ENCODE data around the gene CYB5R4. TPM values are rescaled to one million over a fixed set of nuclear protein-coding genes. Genes with fewer than 3 reads are reported as not detected.

Gene CYB5R4
- polyA plus RNA-seq, 1 of the 3 experiments (the other 2 are of a cell fraction) = 3.3 TPM

GRCh38 chr6:83901624-83902023 lies 42.1 kb downstream of the CYB5R4 start:
- no peaks in the 10 kb centered on the region for H3K36me3 ChIP-seq (replicated peaks in 1 of 2; ENCODE audit: control insufficient read depth in 1 of 2, insufficient read depth in 2 of 2, low read length in 1 of 2)
- H3K9me3 ChIP-seq = no peaks in the 10 kb centered on the region; the same call in 1 of the 2 replicates
- no peaks in the 10 kb centered on the region for H3K27me3 ChIP-seq (ENCODE audit: insufficient read depth)
- peaks cover 40% of the 10 kb centered on the region for H3K79me2 ChIP-seq (ENCODE audit: insufficient read depth)
- no peak overlapping the region for H3K9ac ChIP-seq
- H3K9me2 ChIP-seq = no peaks in the 10 kb centered on the region
- no peak overlapping the region for H3K4me3 ChIP-seq (ENCODE audit: low read depth in 2 of 2, low read length in 1 of 2)
- WGBS (ENCODE audit: low lambda C conversion rate) = 75% methylated on average over 1 of the region's 1 CpG
- no peak overlapping the region for H3K4me2 ChIP-seq
- ChIA-PET POLR2A (no interaction called here), CTCF (no interaction called here)
- no peaks in the 10 kb centered on the region for H3K4me1 ChIP-seq (ENCODE audit: control insufficient read depth in 1 of 2, insufficient read depth in 2 of 2, low read depth in 1 of 2, low read length in 1 of 2)
- H3F3A ChIP-seq (replicated peaks; ENCODE audit: insufficient read depth) = no peaks in the 10 kb centered on the region
- no peaks in the 10 kb centered on the region for H4K20me1 ChIP-seq (ENCODE audit: insufficient read depth)
- no peak for DNase-seq
- TF ChIP-seq GABPA (IDR thresholded peaks at IDR 0.05; ENCODE audit: low read depth) (no peak), NRF1 (IDR thresholded peaks at IDR 0.05; ENCODE audit: low read depth, low read length) (no peak), TAF1 (IDR thresholded peaks at IDR 0.05; ENCODE audit: borderline replicate concordance, low read depth, low read length) (no peak), TEAD4 (IDR thresholded peaks at IDR 0.05; ENCODE audit: borderline replicate concordance, insufficient read depth) (no peak)
- no peak overlapping the region for H3K27ac ChIP-seq (ENCODE audit: low read depth in 2 of 2, low read length in 1 of 2)
- H2AFZ ChIP-seq (ENCODE audit: low read depth) = no peak overlapping the region

- Histone ChIP-seq H3K4me3 (ENCODE audit: low read depth in 2 of 2, low read length in 1 of 2) (no peak overlapping the region), H4K20me1 (ENCODE audit: insufficient read depth) (no peaks in the 10 kb centered on the region), H3K27ac (ENCODE audit: low read depth in 2 of 2, low read length in 1 of 2) (no peak overlapping the region), H3F3A (replicated peaks; ENCODE audit: insufficient read depth) (peaks cover 4% of the 10 kb centered on the region), H3K9ac (no peak overlapping the region), H3K36me3 (replicated peaks in 1 of 2; ENCODE audit: control insufficient read depth in 1 of 2, insufficient read depth in 2 of 2, low read length in 1 of 2) (no peaks in the 10 kb centered on the region), H3K9me2 (no peaks in the 10 kb centered on the region), H3K79me2 (ENCODE audit: insufficient read depth) (peaks cover 27% of the 10 kb centered on the region), H3K27me3 (ENCODE audit: insufficient read depth) (no peaks in the 10 kb centered on the region), H3K9me3 (no peaks in the 10 kb centered on the region; the same call in 1 of the 2 replicates), H3K4me2 (no peak overlapping the region), H2AFZ (ENCODE audit: low read depth) (no peak overlapping the region), H3K4me1 (ENCODE audit: control insufficient read depth in 1 of 2, insufficient read depth in 2 of 2, low read depth in 1 of 2, low read length in 1 of 2) (no peaks in the 10 kb centered on the region)
- POLR2A ChIA-PET = no interaction called here
- 83% methylated on average over 4 of the region's 4 CpGs for WGBS (ENCODE audit: low lambda C conversion rate)
- TF ChIP-seq SMC3 (IDR thresholded peaks at IDR 0.05; ENCODE audit: low read depth, low read length) = no peak
- no peak for TF ChIP-seq USF2 (IDR thresholded peaks at IDR 0.05; ENCODE audit: borderline replicate concordance, low read depth, low read length)
- TF ChIP-seq FOSL2 (IDR thresholded peaks at IDR 0.05; ENCODE audit: borderline replicate concordance, low read depth) = no peak
- DNase-seq = no peak
- CTCF ChIA-PET = interaction anchor here (0.6 kb wide), 1 partner anchor 305 kb away, joined by 3 read pairs; no protein-coding TSS in a partner anchor
These were observed 44.9 kb downstream of the CYB5R4 start for GRCh38 chr6:83904395-83904794.

GRCh38 chr6:83905648-83906047 lies 46.2 kb downstream of the CYB5R4 start:
- 87% methylated on average over 4 of the region's 4 CpGs for WGBS (ENCODE audit: low lambda C conversion rate)
- CTCF ChIA-PET = no interaction called here
- TF ChIP-seq ZBTB33 (IDR thresholded peaks at IDR 0.05; ENCODE audit: borderline replicate concordance, low read depth) = no peak
- TF ChIP-seq TCF12 (IDR thresholded peaks at IDR 0.05) = no peak
- no peak for TF ChIP-seq CHD2 (IDR thresholded peaks at IDR 0.05; ENCODE audit: low read length, partially characterized antibody)
- no peak for TF ChIP-seq POLR2AphosphoS5 (IDR thresholded peaks at IDR 0.05; ENCODE audit: low read depth, low read length)
- TF ChIP-seq CTCF (IDR thresholded peaks at IDR 0.05) = no peak
- no peak for TF ChIP-seq RFX5 (IDR thresholded peaks at IDR 0.05; ENCODE audit: low read length)
- no peak for TF ChIP-seq YY1 (IDR thresholded peaks at IDR 0.05; ENCODE audit: low read depth)
- no peak for TF ChIP-seq FOXJ3 (CRISPR knock-in tag; IDR thresholded peaks at IDR 0.05)
- TF ChIP-seq MAX (IDR thresholded peaks at IDR 0.05; ENCODE audit: low read depth) = no peak
- TF ChIP-seq SMC3 (IDR thresholded peaks at IDR 0.05; ENCODE audit: low read depth, low read length) = no peak
- TF ChIP-seq GABPA (IDR thresholded peaks at IDR 0.05; ENCODE audit: low read depth) = no peak
- no peak for TF ChIP-seq IRF3 (IDR thresholded peaks at IDR 0.05; ENCODE audit: low read depth, low read length)

More at GRCh38 chr6:83905648-83906047, 46.2 kb downstream of the CYB5R4 start:
- no peak overlapping the region for H3K4me2 ChIP-seq
- H3K4me1 ChIP-seq (ENCODE audit: control insufficient read depth in 1 of 2, insufficient read depth in 2 of 2, low read depth in 1 of 2, low read length in 1 of 2) = no peaks in the 10 kb centered on the region
- POLR2A ChIA-PET = no interaction called here
- no peaks in the 10 kb centered on the region for H4K20me1 ChIP-seq (ENCODE audit: insufficient read depth)
- H3K9ac ChIP-seq = no peak overlapping the region
- H3K79me2 ChIP-seq (ENCODE audit: insufficient read depth) = peaks cover 23% of the 10 kb centered on the region
- H3K36me3 ChIP-seq (replicated peaks in 1 of 2; ENCODE audit: control insufficient read depth in 1 of 2, insufficient read depth in 2 of 2, low read length in 1 of 2) = no peaks in the 10 kb centered on the region
- peaks cover 4% of the 10 kb centered on the region for H3F3A ChIP-seq (replicated peaks; ENCODE audit: insufficient read depth)
- no peak overlapping the region for H2AFZ ChIP-seq (ENCODE audit: low read depth)
- no peak overlapping the region for H3K4me3 ChIP-seq (ENCODE audit: low read depth in 2 of 2, low read length in 1 of 2)
- H3K27ac ChIP-seq (ENCODE audit: low read depth in 2 of 2, low read length in 1 of 2) = no peak overlapping the region
- no peaks in the 10 kb centered on the region for H3K27me3 ChIP-seq (ENCODE audit: insufficient read depth)
- H3K9me2 ChIP-seq = no peaks in the 10 kb centered on the region
- no peak for DNase-seq
- no peaks in the 10 kb centered on the region; the same call in 1 of the 2 replicates for H3K9me3 ChIP-seq
